Mononuclear cell (primary cell): ENCODE data around the gene NPNT. TPM values are rescaled to one million over a fixed set of nuclear protein-coding genes. Genes with fewer than 3 reads are reported as not detected.

Experiments used
- H3K27me3 ChIP-seq: 2 replicates; pipeline ENCODE4 v1.6.0; 2011; ENCODE audit warnings: low read length, control low read depth; ENCODE audit not compliant: insufficient read depth
- H3K4me1 ChIP-seq: 2 replicates; pipeline ENCODE4 v1.5.1; 2011; ENCODE audit warnings: mild to moderate bottlenecking, low read length, control low read depth; ENCODE audit not compliant: insufficient read depth
- H3K4me3 ChIP-seq: 2 replicates; pipeline ENCODE4 v1.5.1; 2011; ENCODE audit warnings: mild to moderate bottlenecking, low read length, moderate library complexity
- H3K9me3 ChIP-seq: 2 replicates; pipeline ENCODE4 v1.5.1; 2011; ENCODE audit warnings: low read depth, mild to moderate bottlenecking, control low read depth, low read length
- total RNA-seq: library from RNA; depleted of rRNA; stranded (reverse); fragments of >200 nt; gene quantifications from one replicate; pipeline ENCODE4 v1.2.3, GENCODE V29; 2012

NPNT gene
- total RNA-seq, 1 donor: not detected

- no peaks in the 10 kb centered on the region for H3K9me3 ChIP-seq
- no peak overlapping the region for H3K4me3 ChIP-seq
- no peaks in the 10 kb centered on the region for H3K4me1 ChIP-seq
- H3K27me3 ChIP-seq: peaks cover 66% of the 10 kb centered on the region
Observed at GRCh38 chr4:105896984-105897775, 1.9 kb downstream of the NPNT start.

GRCh38 chr4:105900541-105900940 lies 5.3 kb downstream of the NPNT start:
- no peaks in the 10 kb centered on the region for H3K4me1 ChIP-seq
- peaks cover 45% of the 10 kb centered on the region for H3K27me3 ChIP-seq
- no peaks in the 10 kb centered on the region for H3K9me3 ChIP-seq
- no peak overlapping the region for H3K4me3 ChIP-seq

- H3K4me3 ChIP-seq: no peak overlapping the region
Observed at GRCh38 chr4:105902550-105903262, 7.4 kb downstream of the NPNT start.

GRCh38 chr4:105909787-105910281 lies 14.6 kb downstream of the NPNT start:
- no peaks in the 10 kb centered on the region for H3K4me1 ChIP-seq
- no peaks in the 10 kb centered on the region for H3K9me3 ChIP-seq
- no peaks in the 10 kb centered on the region for H3K27me3 ChIP-seq
- no peak overlapping the region for H3K4me3 ChIP-seq

More at GRCh38 chr4:105902550-105903262, 7.4 kb downstream of the NPNT start:
- Histone ChIP-seq H3K4me1 (no peaks in the 10 kb centered on the region), H3K27me3 (peaks cover 24% of the 10 kb centered on the region), H3K9me3 (no peaks in the 10 kb centered on the region)

GRCh38 chr4:105911426-105911825 lies 16.2 kb downstream of the NPNT start:
- H3K27me3 ChIP-seq: no peaks in the 10 kb centered on the region
- no peak overlapping the region for H3K4me3 ChIP-seq
- no peaks in the 10 kb centered on the region for H3K9me3 ChIP-seq
- H3K4me1 ChIP-seq: no peaks in the 10 kb centered on the region

- no peaks in the 10 kb centered on the region for H3K27me3 ChIP-seq
- no peak overlapping the region for H3K4me3 ChIP-seq
- H3K9me3 ChIP-seq: no peaks in the 10 kb centered on the region
- H3K4me1 ChIP-seq: no peaks in the 10 kb centered on the region
Observed at GRCh38 chr4:105912633-105913032, 17.4 kb downstream of the NPNT start.

- no peaks in the 10 kb centered on the region for H3K4me1 ChIP-seq
- H3K4me3 ChIP-seq: no peak overlapping the region
- H3K27me3 ChIP-seq: no peaks in the 10 kb centered on the region
- H3K9me3 ChIP-seq: no peaks in the 10 kb centered on the region
Observed at GRCh38 chr4:105917171-105917685, 22.0 kb downstream of the NPNT start.

GRCh38 chr4:105921301-105921700 lies 26.0 kb downstream of the NPNT start:
- Histone ChIP-seq H3K4me1 (no peaks in the 10 kb centered on the region), H3K4me3 (no peak overlapping the region), H3K9me3 (no peaks in the 10 kb centered on the region), H3K27me3 (no peaks in the 10 kb centered on the region)

- Histone ChIP-seq H3K9me3 (no peaks in the 10 kb centered on the region), H3K4me1 (no peaks in the 10 kb centered on the region), H3K27me3 (no peaks in the 10 kb centered on the region), H3K4me3 (no peak overlapping the region)
Observed at GRCh38 chr4:105923497-105924238, 28.4 kb downstream of the NPNT start.

- H3K9me3 ChIP-seq: no peaks in the 10 kb centered on the region
- no peaks in the 10 kb centered on the region for H3K4me1 ChIP-seq
- no peaks in the 10 kb centered on the region for H3K27me3 ChIP-seq
- no peak overlapping the region for H3K4me3 ChIP-seq
Observed at GRCh38 chr4:105924341-105924740, 29.1 kb downstream of the NPNT start.

GRCh38 chr4:105930698-105931097 lies 35.4 kb downstream of the NPNT start:
- no peaks in the 10 kb centered on the region for H3K4me1 ChIP-seq
- no peak overlapping the region for H3K4me3 ChIP-seq
- H3K9me3 ChIP-seq: no peaks in the 10 kb centered on the region
- no peaks in the 10 kb centered on the region for H3K27me3 ChIP-seq

- Histone ChIP-seq H3K4me1 (no peaks in the 10 kb centered on the region), H3K4me3 (no peak overlapping the region), H3K27me3 (no peaks in the 10 kb centered on the region), H3K9me3 (no peaks in the 10 kb centered on the region)
Observed at GRCh38 chr4:105933083-105933482, 37.8 kb downstream of the NPNT start.

- Histone ChIP-seq H3K27me3 (no peaks in the 10 kb centered on the region), H3K4me1 (no peaks in the 10 kb centered on the region), H3K4me3 (no peak overlapping the region), H3K9me3 (no peaks in the 10 kb centered on the region)
Observed at GRCh38 chr4:105934386-105934785, 39.1 kb downstream of the NPNT start.

GRCh38 chr4:105936901-105937300 lies 41.6 kb downstream of the NPNT start:
- no peaks in the 10 kb centered on the region for H3K9me3 ChIP-seq
- no peaks in the 10 kb centered on the region for H3K4me1 ChIP-seq
- no peaks in the 10 kb centered on the region for H3K27me3 ChIP-seq
- H3K4me3 ChIP-seq: no peak overlapping the region

- H3K4me1 ChIP-seq: no peaks in the 10 kb centered on the region
- H3K27me3 ChIP-seq: no peaks in the 10 kb centered on the region
- H3K4me3 ChIP-seq: no peak overlapping the region
- no peaks in the 10 kb centered on the region for H3K9me3 ChIP-seq
Observed at GRCh38 chr4:105937759-105938158, 42.5 kb downstream of the NPNT start.
